ENCODE data around the gene C13orf42. TPM values are rescaled to one million over a fixed set of nuclear protein-coding genes. Genes with fewer than 3 reads are reported as not detected.

The C13orf42 gene
- total RNA-seq: not detected
- polyA plus RNA-seq: not detected
- long read RNA-seq, donor 1: 0 reads
- long read RNA-seq, donor 2: 0 reads

GRCh38 chr13:51111174-51111573, at the start of gene C13orf42:
Gene C13orf42, minus strand, starts transcription at chr13:51111274. Its CDS starts 65 bp downstream, at chr13:51111209.
- ATAC-seq (no peak), DNase-seq (no peak)
- Histone ChIP-seq H3K27ac (no peak within 1 kb of the TSS), H3K4me1 (no peaks in the 10 kb centered on the region), H3K36me3 (ENCODE audit: insufficient read depth in 1 of 2, low read depth in 1 of 2) (no peaks in the 10 kb centered on the region), H3K4me3 (no peak within 1 kb of the TSS), H3K27me3 (ENCODE audit: insufficient read depth in 3 of 3, low read length in 2 of 3) (peaks cover 0 to 2% (median 0%) of the 10 kb centered on the region in 3 donors), H3K9me3 (no peaks in the 10 kb centered on the region)
- no peak for TF ChIP-seq CTCF (IDR thresholded peaks at IDR 0.05)
- 81 to 90% (median 87%) methylated on average over 9 of the region's 9 CpGs for WGBS, 3 donors
- intact Hi-C loops (cut with DNase I): no loop called here

- H3K4me3 ChIP-seq: no peak overlapping the region
- DNase-seq (no peak), ATAC-seq (no peak)
- intact Hi-C loops (cut with DNase I): no loop called here
- no peaks in the 10 kb centered on the region for H3K36me3 ChIP-seq (ENCODE audit: insufficient read depth in 1 of 2, low read depth in 1 of 2)
- no peaks in the 10 kb centered on the region for H3K9me3 ChIP-seq
- TF ChIP-seq CTCF (IDR thresholded peaks at IDR 0.05): no peak
- H3K4me1 ChIP-seq: no peaks in the 10 kb centered on the region
- H3K27ac ChIP-seq: no peak overlapping the region
- WGBS, 3 donors: 24 to 26% (median 26%) methylated on average over 4 of the region's 4 CpGs
- peaks cover 0 to 5% (median 0%) of the 10 kb centered on the region in 3 donors for H3K27me3 ChIP-seq (ENCODE audit: insufficient read depth in 3 of 3, low read length in 2 of 3)
Measured at GRCh38 chr13:51158880-51159518, 47.9 kb upstream of the C13orf42 start.

- peaks cover 0 to 5% (median 0%) of the 10 kb centered on the region in 3 donors for H3K27me3 ChIP-seq (ENCODE audit: insufficient read depth in 3 of 3, low read length in 2 of 3)
- no peaks in the 10 kb centered on the region for H3K4me1 ChIP-seq
- H3K4me3 ChIP-seq: no peak overlapping the region
- ATAC-seq: no peak
- intact Hi-C loops (cut with DNase I): no loop called here
- no peak for TF ChIP-seq CTCF (IDR thresholded peaks at IDR 0.05)
- 77 to 84% (median 81%) methylated on average over 4 of the region's 4 CpGs for whole genome bisulfite sequencing, 3 donors
- no peaks in the 10 kb centered on the region for H3K9me3 ChIP-seq
- H3K27ac ChIP-seq: no peak overlapping the region
- no peak for DNase-seq
- H3K36me3 ChIP-seq (ENCODE audit: insufficient read depth in 1 of 2, low read depth in 1 of 2): no peaks in the 10 kb centered on the region
Measured at GRCh38 chr13:51158365-51158764, 47.3 kb upstream of the C13orf42 start.

GRCh38 chr13:51156648-51157047, 45.6 kb upstream of the C13orf42 start:
- Histone ChIP-seq H3K4me3 (no peak overlapping the region), H3K36me3 (ENCODE audit: insufficient read depth in 1 of 2, low read depth in 1 of 2) (no peaks in the 10 kb centered on the region), H3K4me1 (no peaks in the 10 kb centered on the region), H3K27me3 (ENCODE audit: insufficient read depth in 3 of 3, low read length in 2 of 3) (peaks cover 0 to 5% (median 0%) of the 10 kb centered on the region in 3 donors), H3K9me3 (no peaks in the 10 kb centered on the region), H3K27ac (no peak overlapping the region)
- 91 to 93% (median 91%) methylated on average over 3 of the region's 3 CpGs for WGBS, 3 donors
- DNase-seq (no peak), ATAC-seq (no peak)
- no peak for TF ChIP-seq CTCF (IDR thresholded peaks at IDR 0.05)
- intact Hi-C loops (cut with DNase I): no loop called here
